DOHH2 (cell line): Measurements from ENCODE around the gene SAMSN1.

Experiments used
- CTCF ChIP-seq: fragments of 200-600 bp; sonication (generic); IDR thresholded peaks from one replicate; pipeline ENCODE4 v1.5.1; 2014; ENCODE audit warnings: antibody characterized with exemption, mild to moderate bottlenecking, low read depth, low read length; ENCODE audit not compliant: poor library complexity, severe bottlenecking
- EZH2phosphoT487 ChIP-seq: fragments of 200-600 bp; sonication (generic); IDR thresholded peaks from 2 replicates; pipeline ENCODE4 v1.6.1; 2017; ENCODE audit warnings: borderline replicate concordance, mild to moderate bottlenecking, antibody characterized with exemption, low read length, moderate library complexity, mixed read lengths

- no peak for TF ChIP-seq CTCF
- TF ChIP-seq EZH2phosphoT487: no peak
Measured at GRCh38 chr21:14557413-14557812, 11.3 kb upstream of the SAMSN1 start.
